H9 (cell line): ENCODE results near the gene TMEM187. TPM values are rescaled to one million over a fixed set of nuclear protein-coding genes. Genes with fewer than 3 reads are reported as not detected.
A peak's percentile ranks its signal among the peaks of the same experiment; 100 is the strongest.

Experiments
- DNase-seq: peaks from one replicate; pipeline ENCODE4 v3.0.0-alpha.2; 2017
- H2AFZ ChIP-seq: one replicate; pipeline ENCODE4 v1.6.1; 2013; ENCODE audit warnings: mild to moderate bottlenecking, low read length, control low read depth, moderate library complexity
- H2AK5ac ChIP-seq: 2 replicates; pipeline ENCODE4 v1.6.1; 2013; ENCODE audit warnings: low read length, control low read depth, mixed read lengths; ENCODE audit not compliant: insufficient read length
- H2BK120ac ChIP-seq: one replicate; pipeline ENCODE4 v1.6.1; 2013; ENCODE audit warnings: low read depth, mild to moderate bottlenecking, low read length, control low read depth, inconsistent platforms; ENCODE audit not compliant: poor library complexity, severe bottlenecking
- H2BK12ac ChIP-seq: 2 replicates; pipeline ENCODE4 v1.6.1; 2013; ENCODE audit warnings: low read length, control low read depth, mixed read lengths, low read depth; ENCODE audit not compliant: insufficient read length
- H2BK15ac ChIP-seq: 2 replicates; pipeline ENCODE4 v1.6.1; 2013; ENCODE audit warnings: low read depth, low read length, control low read depth
- H2BK20ac ChIP-seq: one replicate; pipeline ENCODE4 v1.6.1; 2013; ENCODE audit warnings: low read depth, mild to moderate bottlenecking, low read length, control low read depth, inconsistent platforms; ENCODE audit not compliant: poor library complexity, severe bottlenecking
- H2BK5ac ChIP-seq: 2 replicates; pipeline ENCODE4 v1.6.1; 2013; ENCODE audit warnings: low read length, control low read depth, mixed read lengths; ENCODE audit not compliant: insufficient read length
- H3K14ac ChIP-seq: 2 replicates; pipeline ENCODE4 v1.6.1; 2013; ENCODE audit warnings: low read length, control low read depth; ENCODE audit not compliant: insufficient read depth
- H3K18ac ChIP-seq: 2 replicates; pipeline ENCODE4 v1.6.1; 2013; ENCODE audit warnings: low read depth, mild to moderate bottlenecking, mixed read lengths, low read length, control low read depth; ENCODE audit not compliant: insufficient read length
- H3K23ac ChIP-seq: 2 replicates; pipeline ENCODE4 v1.6.1; 2013; ENCODE audit warnings: low read length, control low read depth, mixed read lengths, low read depth; ENCODE audit not compliant: insufficient read length
- H3K23me2 ChIP-seq: 2 replicates; pipeline ENCODE4 v1.6.1; 2013; ENCODE audit warnings: low read depth, mild to moderate bottlenecking, mixed read lengths, low read length, control low read depth; ENCODE audit not compliant: insufficient read length, poor library complexity, severe bottlenecking
- H3K27ac ChIP-seq: 2 replicates; pipeline ENCODE4 v1.5.1; 2013; ENCODE audit warnings: low read length, control low read depth, mixed read lengths, low read depth; ENCODE audit not compliant: insufficient read length
- H3K27me3 ChIP-seq: 2 replicates; pipeline ENCODE4 v1.6.1; 2013; ENCODE audit warnings: low read length, control low read depth, inconsistent platforms; ENCODE audit not compliant: insufficient read depth
- H3K4ac ChIP-seq: 2 replicates; pipeline ENCODE4 v1.6.1; 2013; ENCODE audit warnings: low read depth, mild to moderate bottlenecking, control low read depth, inconsistent platforms, low read length, moderate library complexity
- H3K4me1 ChIP-seq: 2 replicates; pipeline ENCODE4 v1.6.1; 2013; ENCODE audit warnings: low read length, control low read depth, inconsistent platforms; ENCODE audit not compliant: insufficient read depth
- H3K4me2 ChIP-seq: 2 replicates; pipeline ENCODE4 v1.6.1; 2013; ENCODE audit warnings: low read length, control low read depth, mixed read lengths; ENCODE audit not compliant: insufficient read length, insufficient read depth
- H3K56ac ChIP-seq: 2 replicates; pipeline ENCODE4 v1.6.1; 2013; ENCODE audit warnings: low read depth, mild to moderate bottlenecking, mixed read lengths, low read length, control low read depth; ENCODE audit not compliant: insufficient read length
- H3K79me1 ChIP-seq: 2 replicates; pipeline ENCODE4 v1.6.1; 2013; ENCODE audit warnings: low read depth, mild to moderate bottlenecking, moderate library complexity, low read length, control low read depth, inconsistent platforms; ENCODE audit not compliant: insufficient read depth, poor library complexity, severe bottlenecking
- H3K79me2 ChIP-seq: 2 replicates; pipeline ENCODE4 v1.6.1; 2013; ENCODE audit warnings: low read length, control low read depth, inconsistent platforms; ENCODE audit not compliant: insufficient read depth
- H3K9ac ChIP-seq: 2 replicates; pipeline ENCODE4 v1.6.1; 2013; ENCODE audit warnings: low read length, control low read depth, mixed read lengths; ENCODE audit not compliant: insufficient read length; ENCODE audit errors: extremely low read depth
- H3K9me3 ChIP-seq: one replicate; pipeline ENCODE4 v1.6.1; 2013; ENCODE audit warnings: low read depth, low read length, inconsistent platforms; ENCODE audit not compliant: control insufficient read depth
- H3T11ph ChIP-seq: one replicate; pipeline ENCODE4 v1.6.1; 2013; ENCODE audit warnings: mild to moderate bottlenecking, low read length, control low read depth, inconsistent platforms
- H4K20me1 ChIP-seq: one replicate; pipeline ENCODE4 v1.6.1; 2013; ENCODE audit not compliant: control insufficient read depth, insufficient read length, insufficient read depth
- H4K5ac ChIP-seq: 2 replicates; pipeline ENCODE4 v1.6.1; 2013; ENCODE audit warnings: low read depth, mild to moderate bottlenecking, mixed read lengths, low read length, control low read depth; ENCODE audit not compliant: insufficient read length
- H4K8ac ChIP-seq: replicated peaks from 2 replicates; pipeline ENCODE4 v1.6.1; 2013; ENCODE audit warnings: low read length, control low read depth, mixed read lengths, low read depth; ENCODE audit not compliant: insufficient read length
- H4K91ac ChIP-seq: 2 replicates; pipeline ENCODE4 v1.6.1; 2013; ENCODE audit warnings: low read depth, mild to moderate bottlenecking, moderate library complexity, mixed read lengths, low read length, control low read depth; ENCODE audit not compliant: insufficient read length
- H3K27ac Mint-ChIP-seq, 3 experiments: 2 replicates in 2 of 3; 3 replicates in 1 of 3; pipeline ENCODE4 v1.8.0; 2020 to 2021; ENCODE audit warnings: mixed read lengths in 3 of 3, mild to moderate bottlenecking in 1 of 3, moderate library complexity in 1 of 3
- H3K27me3 Mint-ChIP-seq: 2 replicates; pipeline ENCODE4 v1.8.0; 2021; ENCODE audit warnings: low read depth, mild to moderate bottlenecking, moderate library complexity, mixed read lengths
- H3K36me3 Mint-ChIP-seq, 3 experiments: 2 replicates in 2 of 3; 3 replicates in 1 of 3; pipeline ENCODE4 v1.8.0; 2020 to 2021; ENCODE audit warnings: low read depth in 3 of 3, mixed read lengths in 3 of 3; ENCODE audit not compliant: insufficient read depth in 1 of 3
- H3K4me1 Mint-ChIP-seq, 2 experiments: 2 replicates each; pipeline ENCODE4 v1.8.0; 2020; ENCODE audit warnings: mixed read lengths in 2 of 2
- H3K4me3 Mint-ChIP-seq, 2 experiments: 2 replicates in 1 of 2; 3 replicates in 1 of 2; pipeline ENCODE4 v1.8.0; 2020 to 2021; ENCODE audit warnings: mild to moderate bottlenecking in 2 of 2, mixed read lengths in 2 of 2, moderate library complexity in 1 of 2
- H3K9me3 Mint-ChIP-seq, 2 experiments: 2 replicates in 1 of 2; 3 replicates in 1 of 2; pipeline ENCODE4 v1.8.0; 2020; ENCODE audit warnings: mild to moderate bottlenecking in 2 of 2, mixed read lengths in 2 of 2, moderate library complexity in 1 of 2
- CTCF ChIP-seq: fragments of 200-600 bp; sonication (generic); conservative IDR thresholded peaks from 3 replicates; pipeline ENCODE4 v1.8.0; 2021; ENCODE audit warnings: antibody characterized with exemption, mild to moderate bottlenecking
- WGBS: extraction: QIAGEN DNeasy Blood & Tissue Kit; methylation state at CpG from one replicate; pipeline ENCODE4 v1.1.7; 2013; ENCODE audit warnings: missing lambda C conversion rate, low lambda C conversion rate, mixed read lengths; ENCODE audit not compliant: insufficient read length; ENCODE audit errors: extremely low coverage; 5-methylcytosine and 5-hydroxymethylcytosine counted together
- total RNA-seq: library from RNA; stranded (reverse); gene quantifications from 2 replicates; pipeline ENCODE4 v1.2.1, GENCODE V29; 2021

The TMEM187 gene
- total RNA-seq, 1 experiment from 2014 or later: 2.7 TPM

DNA sequence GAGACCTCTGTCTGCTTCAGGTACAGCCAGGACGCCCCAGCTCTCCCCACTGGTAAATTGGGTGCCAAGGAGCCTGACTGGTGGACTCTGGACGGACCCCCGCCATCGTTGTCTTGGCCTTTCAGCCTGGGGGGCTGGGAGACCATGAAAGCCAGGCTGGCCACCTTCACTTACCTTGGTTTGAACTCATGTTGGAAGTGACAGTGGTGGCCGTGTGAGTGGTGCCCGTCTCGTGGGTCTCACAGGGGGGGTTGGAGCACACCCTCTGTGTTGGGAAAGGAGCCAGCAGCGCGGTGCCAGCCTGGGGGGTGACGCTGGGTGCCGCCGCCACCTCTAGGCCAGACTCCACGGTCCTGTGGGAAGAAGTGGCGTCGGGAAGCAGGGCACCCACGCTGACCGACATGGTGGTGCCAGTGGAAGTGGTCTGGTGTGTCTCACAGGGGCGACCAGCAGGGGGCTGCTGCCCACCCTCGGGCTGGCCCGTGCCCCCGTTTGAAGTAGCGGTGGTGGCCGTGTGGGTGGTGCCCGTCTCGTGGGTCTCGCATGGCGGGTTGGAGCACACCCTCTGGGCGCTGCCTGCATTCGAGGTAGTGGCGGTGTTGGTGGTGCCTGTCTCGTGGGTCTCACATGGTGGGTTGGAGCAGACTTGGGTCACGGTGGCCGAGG lies 18.5 kb upstream of the TMEM187 start:
- Histone ChIP-seq H3T11ph (no peak overlapping the region), H3K4me1 (no peaks in the 10 kb centered on the region), H3K18ac (no peak overlapping the region), H3K79me2 (no peaks in the 10 kb centered on the region), H4K20me1 (no peaks in the 10 kb centered on the region), H3K27me3 (no peaks in the 10 kb centered on the region), H3K23ac (no peak overlapping the region), H3K56ac (no peak overlapping the region), H4K8ac (no peak overlapping the region), H4K5ac (no peak overlapping the region), H3K23me2 (no peaks in the 10 kb centered on the region), H2AK5ac (no peak overlapping the region), H2BK20ac (no peak overlapping the region), H2AFZ (no peak overlapping the region), H2BK120ac (no peak overlapping the region), H3K4ac (no peak overlapping the region), H2BK15ac (no peak overlapping the region), H3K27ac (no peak overlapping the region), H3K9me3 (peaks cover 5% of the 10 kb centered on the region), H3K14ac (no peak overlapping the region), H2BK12ac (no peak overlapping the region), H3K4me2 (no peak overlapping the region), H4K91ac (no peak overlapping the region), H3K9ac (no peak overlapping the region), H2BK5ac (no peak overlapping the region), H3K79me1 (no peaks in the 10 kb centered on the region)
- H3K27me3 Mint-ChIP-seq: no peaks in the 10 kb centered on the region
- no peaks in the 10 kb centered on the region; a peak in 1 of 5 replicates for H3K9me3 Mint-ChIP-seq
- peaks cover 0 to 13% of the 10 kb centered on the region in 2 experiments; a peak in 3 of 4 replicates for H3K4me1 Mint-ChIP-seq
- H3K36me3 Mint-ChIP-seq: peaks cover 72 to 95% (median 87%) of the 10 kb centered on the region in 3 experiments
- no CpG with 5 or more reads among the region's 33 CpGs for WGBS
- no peak for DNase-seq
- H3K27ac Mint-ChIP-seq: peak overlapping the region in 2 of 3 experiments; percentile 58 to 72; a peak in 1 of 7 replicates
- TF ChIP-seq CTCF: no peak
- no peak overlapping the region for H3K4me3 Mint-ChIP-seq
